HG03521 (cell line): ENCODE data around the gene PHLDA1.

ENCODE experiments used
- ATAC-seq: cut with Tn5 transposase; IDR thresholded peaks from one replicate; pipeline ENCODE4 v1.9.1; 2021; ENCODE audit warnings: mild to moderate bottlenecking, moderate library complexity; ENCODE audit not compliant: unreplicated experiment

PHLDA1 gene

GRCh38 chr12:76038176-76038575 is 6.6 kb upstream of the PHLDA1 start:
- ATAC-seq: no peak

GRCh38 chr12:76037130-76038103 is 5.8 kb upstream of the PHLDA1 start:
- ATAC-seq: peak; percentile 70

- no peak for ATAC-seq
These were observed 3.5 kb upstream of the PHLDA1 start for GRCh38 chr12:76035045-76035444.

GRCh38 chr12:76033081-76034011 is 1.8 kb upstream of the PHLDA1 start:
- ATAC-seq: no peak

GRCh38 chr12:76032043-76032981 is 736 bp upstream of the PHLDA1 start:
- peak; percentile 30 for ATAC-seq

GRCh38 chr12:76031081-76031413 is 529 bp downstream of the PHLDA1 start:
- peak; percentile 9 for ATAC-seq

- no peak for ATAC-seq
These were observed 1.1 kb downstream of the PHLDA1 start for GRCh38 chr12:76030341-76031080.

- no peak for ATAC-seq
These were observed 1.6 kb downstream of the PHLDA1 start for GRCh38 chr12:76029982-76030340.

GRCh38 chr12:76028571-76029277 is 2.9 kb downstream of the PHLDA1 start:
- no peak for ATAC-seq

- no peak for ATAC-seq
These were observed 4.9 kb downstream of the PHLDA1 start for GRCh38 chr12:76026643-76027063.

- no peak for ATAC-seq
These were observed 5.7 kb downstream of the PHLDA1 start for GRCh38 chr12:76025601-76026575.

GRCh38 chr12:76024942-76025600 is 6.5 kb downstream of the PHLDA1 start:
- ATAC-seq: no peak

- ATAC-seq: no peak
These were observed 7.3 kb downstream of the PHLDA1 start for GRCh38 chr12:76024102-76024781.

- ATAC-seq: no peak
These were observed 8.4 kb downstream of the PHLDA1 start for GRCh38 chr12:76023069-76023690.

- no peak for ATAC-seq
These were observed 9.1 kb downstream of the PHLDA1 start for GRCh38 chr12:76022506-76022905.
